ENCODE results near the gene PADI3.

Gene PADI3

GRCh38 chr1:17278996-17279830, 30.3 kb downstream of the PADI3 start:
- no peaks in the 10 kb centered on the region; the same call in 1 of the 2 replicates for H3K27me3 ChIP-seq (ENCODE audit: insufficient read depth, low read length)
- TF ChIP-seq CTCF (IDR thresholded peaks at IDR 0.05; ENCODE audit: low read length): no peak
- TF ChIP-seq EZH2 (IDR thresholded peaks at IDR 0.05; ENCODE audit: borderline replicate concordance, low read length): no peak

GRCh38 chr1:17280436-17280835, 31.5 kb downstream of the PADI3 start:
- TF ChIP-seq EZH2 (IDR thresholded peaks at IDR 0.05; ENCODE audit: borderline replicate concordance, low read length): no peak
- TF ChIP-seq CTCF (IDR thresholded peaks at IDR 0.05; ENCODE audit: low read length): no peak
- no peaks in the 10 kb centered on the region for H3K4me1 ChIP-seq (ENCODE audit: insufficient read depth, low read length, severe bottlenecking)
- no peaks in the 10 kb centered on the region for H3K9me3 ChIP-seq (ENCODE audit: low read length)
- no peaks in the 10 kb centered on the region for H3K27me3 ChIP-seq (ENCODE audit: insufficient read depth, low read length)
- no peak overlapping the region for H3K4me2 ChIP-seq (ENCODE audit: low read length)
- H3K79me2 ChIP-seq (ENCODE audit: insufficient read depth, low read length): no peaks in the 10 kb centered on the region
- H3K9ac ChIP-seq (ENCODE audit: low read length): no peak overlapping the region
- no peaks in the 10 kb centered on the region for H3K9me2 ChIP-seq (ENCODE audit: low read depth, low read length)
- no peak overlapping the region for H3K27ac ChIP-seq (ENCODE audit: low read depth, low read length, poor library complexity, severe bottlenecking)
- H4K20me1 ChIP-seq (ENCODE audit: insufficient read depth, low read length): no peaks in the 10 kb centered on the region
- no peaks in the 10 kb centered on the region for H3F3A ChIP-seq (ENCODE audit: insufficient read depth, low read length)
- H3K4me3 ChIP-seq (ENCODE audit: low read depth, low read length, poor library complexity, severe bottlenecking): no peak overlapping the region
- H3K36me3 ChIP-seq (ENCODE audit: insufficient read depth, low read length): no peaks in the 10 kb centered on the region
- no peak overlapping the region for H2AFZ ChIP-seq (ENCODE audit: low read length)

More at GRCh38 chr1:17278996-17279830, 30.3 kb downstream of the PADI3 start:
- H3K9ac ChIP-seq (ENCODE audit: low read length): no peak overlapping the region
- H3K4me3 ChIP-seq (ENCODE audit: low read depth, low read length, poor library complexity, severe bottlenecking): no peak overlapping the region
- H3K4me2 ChIP-seq (ENCODE audit: low read length): no peak overlapping the region
- no peak overlapping the region for H2AFZ ChIP-seq (ENCODE audit: low read length)
- no peaks in the 10 kb centered on the region for H3K4me1 ChIP-seq (ENCODE audit: insufficient read depth, low read length, severe bottlenecking)
- H3K79me2 ChIP-seq (ENCODE audit: insufficient read depth, low read length): no peaks in the 10 kb centered on the region
- H4K20me1 ChIP-seq (ENCODE audit: insufficient read depth, low read length): no peaks in the 10 kb centered on the region
- no peaks in the 10 kb centered on the region for H3K36me3 ChIP-seq (ENCODE audit: insufficient read depth, low read length)
- no peak overlapping the region for H3K27ac ChIP-seq (ENCODE audit: low read depth, low read length, poor library complexity, severe bottlenecking)
- H3K9me3 ChIP-seq (ENCODE audit: low read length): no peaks in the 10 kb centered on the region
- H3F3A ChIP-seq (ENCODE audit: insufficient read depth, low read length): no peaks in the 10 kb centered on the region
- no peaks in the 10 kb centered on the region for H3K9me2 ChIP-seq (ENCODE audit: low read depth, low read length)

GRCh38 chr1:17280894-17281293, 32.0 kb downstream of the PADI3 start:
- Histone ChIP-seq H3K79me2 (ENCODE audit: insufficient read depth, low read length) (no peaks in the 10 kb centered on the region), H3K9me2 (ENCODE audit: low read depth, low read length) (no peaks in the 10 kb centered on the region), H2AFZ (ENCODE audit: low read length) (no peak overlapping the region), H3K27me3 (ENCODE audit: insufficient read depth, low read length) (no peaks in the 10 kb centered on the region), H3K27ac (ENCODE audit: low read depth, low read length, poor library complexity, severe bottlenecking) (no peak overlapping the region), H3K4me2 (ENCODE audit: low read length) (no peak overlapping the region), H3K9ac (ENCODE audit: low read length) (no peak overlapping the region), H3K4me1 (ENCODE audit: insufficient read depth, low read length, severe bottlenecking) (no peaks in the 10 kb centered on the region), H3K4me3 (ENCODE audit: low read depth, low read length, poor library complexity, severe bottlenecking) (no peak overlapping the region), H3K36me3 (ENCODE audit: insufficient read depth, low read length) (no peaks in the 10 kb centered on the region), H4K20me1 (ENCODE audit: insufficient read depth, low read length) (no peaks in the 10 kb centered on the region), H3F3A (ENCODE audit: insufficient read depth, low read length) (no peaks in the 10 kb centered on the region), H3K9me3 (ENCODE audit: low read length) (no peaks in the 10 kb centered on the region)
- no peak for TF ChIP-seq CTCF (IDR thresholded peaks at IDR 0.05; ENCODE audit: low read length)
- no peak for TF ChIP-seq EZH2 (IDR thresholded peaks at IDR 0.05; ENCODE audit: borderline replicate concordance, low read length)

Data from OCI-LY1 (cell line).